NCI-H128 (cell line): ENCODE measurements around the gene KRTAP29-1.
"Not testable (repeated sequence)": the region's sequence is repeated elsewhere in the genome, so short reads cannot be mapped to it uniquely, and the experiment has no call there.

Experiments used
- DNase-seq: peaks from one replicate; lab custom pipeline; 2025; ENCODE audit not compliant: unreplicated experiment; lab: John Stamatoyannopoulos, UW

The KRTAP29-1 gene

DNA sequence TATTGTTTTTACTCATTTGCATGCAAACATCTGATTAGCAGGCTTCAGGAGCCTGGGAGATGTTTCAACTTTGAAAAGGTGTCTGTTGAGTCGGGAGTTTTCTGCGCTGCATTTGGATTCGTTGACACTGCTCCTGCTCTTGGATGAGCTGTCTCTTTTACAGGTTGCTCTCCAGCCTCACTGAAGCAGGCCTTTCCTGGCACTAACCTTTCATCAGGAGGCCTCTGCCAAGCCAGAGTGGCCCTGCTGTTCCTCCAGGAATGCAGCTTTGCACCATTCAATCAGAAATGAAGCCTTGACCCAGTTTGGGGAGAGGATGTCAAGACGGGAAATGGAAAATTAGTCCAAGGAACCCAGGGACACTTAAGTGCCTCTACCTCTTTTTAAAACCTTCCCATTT, 330 bp upstream of the KRTAP29-1 start:
- DNase-seq = no peak

DNA sequence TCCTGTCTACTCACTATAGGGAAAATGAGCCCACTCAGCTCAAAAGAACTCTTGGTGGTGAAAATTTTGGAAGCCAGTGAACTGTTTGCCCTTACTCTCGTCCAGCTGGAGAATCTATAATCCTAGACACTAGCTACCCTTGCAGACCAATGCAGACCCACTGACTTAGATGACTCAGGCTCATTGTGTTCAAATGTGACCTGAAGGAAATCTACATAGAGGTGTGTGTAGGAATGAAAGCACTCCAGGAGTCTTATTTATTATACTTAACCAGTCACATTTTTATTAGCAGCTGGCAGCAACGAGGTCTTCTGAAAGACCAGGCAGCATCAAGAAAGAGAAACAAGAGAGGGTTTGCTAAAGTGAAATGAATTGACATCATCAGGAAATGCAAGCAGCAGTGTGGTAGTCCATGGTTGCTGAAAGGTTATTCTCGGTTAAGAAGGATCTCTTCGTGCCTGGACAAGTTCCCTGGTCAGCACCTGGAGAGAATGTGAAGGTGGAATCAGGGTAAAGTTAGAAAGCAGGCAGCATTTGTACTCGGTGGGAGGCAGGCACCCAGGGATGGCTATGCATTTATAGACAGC, 1.4 kb downstream of the KRTAP29-1 start:
- DNase-seq = no peak

DNA sequence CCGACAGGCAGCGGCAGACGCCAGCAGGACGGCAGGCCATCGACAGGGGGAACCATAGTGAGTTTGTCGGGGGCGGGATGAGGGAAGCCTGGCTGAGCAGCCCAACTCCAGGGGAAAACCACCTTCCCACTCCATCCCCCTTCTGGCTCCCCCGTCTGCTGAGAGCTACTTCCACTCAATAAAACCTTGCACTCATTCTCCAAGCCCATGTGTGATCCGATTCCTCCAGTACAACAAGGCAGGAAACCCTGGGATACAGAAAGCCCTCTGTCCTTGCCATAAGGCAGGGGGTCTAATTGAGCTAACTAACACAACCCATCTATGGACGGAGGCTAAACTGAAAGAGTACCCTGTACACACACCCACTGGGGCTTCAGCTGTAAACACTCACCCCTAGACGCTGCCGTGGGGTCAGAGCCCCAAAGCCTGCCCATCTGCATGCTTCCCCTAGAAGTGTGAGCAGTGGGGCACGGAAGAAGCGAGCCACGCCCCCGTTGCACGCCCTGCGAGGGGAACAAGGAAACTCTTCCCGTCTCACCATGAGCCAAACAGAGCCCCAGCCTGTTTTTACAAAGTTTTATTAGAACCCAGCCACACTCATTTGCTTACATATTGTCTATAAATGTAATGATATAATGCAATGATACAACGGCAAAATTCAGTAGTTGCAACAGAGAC, 4.1 kb downstream of the KRTAP29-1 start:
- DNase-seq = no peak

DNA sequence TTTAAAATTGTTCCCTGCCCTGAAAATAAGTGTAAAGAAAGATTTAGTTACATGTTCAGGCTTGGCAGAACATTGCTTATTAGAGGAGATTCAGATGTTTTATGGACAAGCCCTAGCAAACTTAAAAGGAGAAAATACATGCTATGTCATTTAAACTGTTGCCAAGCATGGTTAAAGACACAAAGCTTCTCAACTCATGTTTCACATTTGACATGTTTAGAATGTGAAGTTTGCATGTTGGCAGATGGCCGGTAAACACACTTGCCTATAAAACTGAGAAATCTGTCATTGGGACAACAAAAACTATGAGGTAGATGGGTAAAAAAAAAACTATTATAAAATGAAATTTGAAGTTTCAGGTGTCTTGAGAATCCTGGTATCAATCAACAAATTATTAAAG, 5.8 kb downstream of the KRTAP29-1 start:
- no peak for DNase-seq

DNA sequence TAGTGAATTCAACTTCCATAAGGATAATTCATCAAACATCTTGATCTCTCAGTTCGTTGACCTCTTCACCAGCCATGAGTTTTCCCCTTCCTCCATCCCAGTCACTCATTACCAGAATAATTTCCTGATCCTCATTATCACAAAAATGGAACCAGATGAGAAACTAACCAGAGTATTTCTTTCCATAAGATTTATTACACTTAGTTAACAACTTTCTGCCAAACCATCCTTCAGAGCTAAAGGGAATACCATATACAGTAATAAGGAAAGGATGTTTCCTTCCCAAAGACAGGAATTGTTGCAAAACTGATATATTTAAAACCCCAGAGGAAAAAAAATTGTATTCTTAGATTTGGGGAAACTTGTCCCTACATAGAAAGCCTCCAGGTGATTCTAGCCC, 8.6 kb downstream of the KRTAP29-1 start:
- DNase-seq = no peak

DNA sequence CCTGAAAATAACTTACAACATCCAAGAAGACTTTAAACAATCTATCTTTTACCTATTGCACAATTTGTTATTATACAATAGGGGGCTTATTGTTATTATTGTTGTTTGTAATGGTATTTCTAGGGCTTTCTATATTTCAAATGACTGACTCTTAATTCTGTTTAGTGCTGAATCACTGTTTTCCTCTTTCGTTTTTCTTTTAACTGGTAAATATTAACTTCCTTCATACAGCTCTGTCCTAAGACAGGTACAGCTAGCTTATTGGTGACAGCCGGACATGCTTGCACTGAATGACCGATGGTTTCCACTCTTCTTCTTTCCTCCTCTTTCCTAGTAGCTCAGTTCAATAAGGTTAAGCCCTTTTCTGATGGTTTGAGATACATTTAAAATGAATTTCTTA, 15.6 kb downstream of the KRTAP29-1 start:
- DNase-seq = no peak

DNA sequence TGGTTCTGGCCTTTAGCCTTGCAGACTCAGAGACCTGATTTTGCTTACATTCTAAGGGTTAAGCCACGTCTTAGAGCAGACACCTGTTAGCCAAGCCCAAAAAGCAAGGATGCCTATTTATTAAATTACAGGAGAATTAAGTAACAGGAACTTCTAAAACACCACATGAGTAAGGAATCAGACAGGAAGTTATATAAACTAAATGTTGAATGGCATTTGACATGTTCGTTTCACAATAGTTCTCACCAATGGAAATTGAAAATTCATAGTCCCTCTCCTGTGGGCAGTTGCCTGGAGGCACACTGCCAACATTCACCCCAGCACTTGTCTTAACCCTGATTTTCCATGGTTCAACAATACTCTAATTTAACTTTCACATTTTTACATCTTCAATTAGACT, 18.1 kb downstream of the KRTAP29-1 start:
- no peak for DNase-seq

DNA sequence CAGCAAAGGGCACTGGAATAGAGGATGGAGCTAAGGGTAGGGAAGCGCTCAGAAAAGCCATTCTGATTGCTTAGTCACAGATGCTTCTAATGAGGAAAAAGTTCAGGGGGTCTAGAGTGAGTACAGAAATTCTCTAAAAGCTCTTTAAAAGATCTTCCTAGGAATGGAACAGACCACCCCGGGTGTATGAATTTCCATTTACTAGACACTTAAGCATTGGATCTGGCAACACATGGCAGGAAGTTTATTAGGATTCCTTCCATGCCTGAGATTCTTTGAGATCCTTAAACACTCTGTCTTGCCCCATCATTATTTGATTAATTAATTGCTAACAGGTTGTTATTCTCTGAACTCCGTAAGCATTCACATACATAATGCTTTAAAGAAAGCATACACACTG, 18.6 kb downstream of the KRTAP29-1 start:
- DNase-seq = no peak

DNA sequence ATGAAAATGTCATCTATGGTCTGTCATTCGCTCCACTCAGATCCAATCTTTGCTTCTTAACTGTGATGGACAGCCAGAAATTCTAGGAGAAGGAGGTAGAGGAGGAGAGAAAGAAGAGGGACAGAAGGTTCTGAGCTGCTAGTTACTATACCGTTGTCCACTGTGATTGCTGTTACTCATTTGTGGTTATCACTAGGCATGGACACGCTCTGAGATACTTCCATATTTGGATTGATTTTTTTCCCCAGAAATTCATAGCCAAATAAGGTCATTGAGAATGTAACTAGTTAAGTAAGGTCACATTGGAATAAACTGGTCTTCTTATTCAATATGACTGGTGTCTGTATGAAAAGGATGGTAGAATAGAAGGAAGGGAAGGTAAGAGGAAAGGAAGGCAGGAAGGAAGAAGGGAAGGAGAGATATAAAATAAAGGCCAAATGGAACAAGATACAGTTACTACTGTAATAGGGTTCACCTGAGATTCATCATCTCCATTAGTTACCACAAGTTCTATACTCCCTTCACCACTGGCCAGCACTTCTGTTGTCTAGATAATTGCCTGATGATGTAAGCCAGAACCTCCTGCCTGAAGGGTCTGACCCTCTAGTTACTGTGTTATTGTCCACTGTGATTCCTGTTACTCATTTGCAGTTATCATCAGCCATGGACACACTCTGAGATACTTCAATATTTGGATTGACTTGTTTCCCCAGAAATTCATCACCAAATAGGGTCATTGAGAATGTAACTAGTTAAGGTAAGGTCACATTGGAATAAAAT, 24.3 kb downstream of the KRTAP29-1 start:
- no peak for DNase-seq

DNA sequence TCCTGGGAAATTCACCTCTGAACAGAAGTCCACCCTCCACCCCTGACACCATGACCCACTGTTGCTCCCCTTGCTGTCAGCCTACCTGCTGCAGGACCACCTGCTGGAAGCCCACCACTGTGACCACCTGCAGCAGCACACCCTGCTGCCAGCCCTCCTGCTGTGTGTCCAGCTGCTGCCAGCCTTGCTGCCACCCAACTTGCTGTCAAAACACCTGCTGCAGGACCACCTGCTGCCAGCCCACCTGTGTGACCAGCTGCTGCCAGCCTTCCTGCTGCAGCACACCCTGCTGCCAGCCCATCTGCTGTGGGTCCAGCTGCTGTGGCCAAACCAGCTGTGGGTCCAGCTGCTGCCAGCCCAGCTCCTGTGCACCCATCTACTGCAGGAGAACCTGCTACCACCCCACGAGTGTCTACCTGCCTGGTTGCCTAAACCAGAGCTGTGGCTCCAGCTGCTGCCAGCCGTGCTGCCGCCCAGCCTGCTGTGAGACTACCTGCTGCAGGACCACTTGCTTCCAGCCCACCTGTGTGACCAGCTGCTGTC, 26.9 kb downstream of the KRTAP29-1 start, which contains the start of gene KRTAP9-7:
Gene KRTAP9-7 (plus strand): TSS at position 51 of the 543 bp plus-strand sequence. CDS start 0 bp downstream, at position 51.
- DNase-seq = not testable (repeated sequence)

DNA sequence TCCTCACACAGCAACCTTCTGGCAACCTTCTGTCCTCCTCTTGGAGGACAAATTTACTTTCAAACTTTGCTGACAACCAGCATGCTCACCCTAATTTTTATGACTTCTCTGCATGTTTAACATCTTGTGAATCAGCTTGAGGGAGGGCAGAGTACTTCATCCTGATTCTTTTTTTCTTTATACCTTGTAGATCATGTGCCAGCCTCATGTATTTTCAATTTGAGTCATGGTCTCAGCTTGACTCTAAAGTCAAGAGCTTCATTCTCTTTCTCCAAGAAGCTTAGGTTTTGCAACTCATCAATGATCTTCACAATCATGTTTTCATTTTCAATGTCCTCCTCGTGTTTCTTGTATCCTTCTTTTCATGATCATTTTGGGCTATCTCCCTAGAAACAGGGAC, 30.8 kb downstream of the KRTAP29-1 start:
- no peak for DNase-seq

DNA sequence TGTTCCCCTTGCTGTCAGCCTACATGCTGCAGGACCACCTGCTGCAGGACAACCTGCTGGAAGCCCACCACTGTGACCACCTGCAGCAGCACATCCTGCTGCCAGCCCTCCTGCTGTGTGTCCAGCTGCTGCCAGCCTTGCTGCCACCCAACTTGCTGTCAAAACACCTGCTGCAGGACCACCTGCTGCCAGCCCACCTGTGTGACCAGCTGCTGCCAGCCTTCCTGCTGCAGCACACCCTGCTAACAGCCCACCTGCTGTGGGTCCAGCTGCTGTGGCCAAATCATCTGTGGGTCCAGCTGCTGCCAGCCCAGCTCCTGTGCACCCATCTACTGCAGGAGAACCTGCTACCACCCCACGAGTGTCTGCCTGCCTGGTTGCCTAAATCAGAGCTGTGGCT, 31.3 kb downstream of the KRTAP29-1 start:
- DNase-seq = not testable (repeated sequence)

DNA sequence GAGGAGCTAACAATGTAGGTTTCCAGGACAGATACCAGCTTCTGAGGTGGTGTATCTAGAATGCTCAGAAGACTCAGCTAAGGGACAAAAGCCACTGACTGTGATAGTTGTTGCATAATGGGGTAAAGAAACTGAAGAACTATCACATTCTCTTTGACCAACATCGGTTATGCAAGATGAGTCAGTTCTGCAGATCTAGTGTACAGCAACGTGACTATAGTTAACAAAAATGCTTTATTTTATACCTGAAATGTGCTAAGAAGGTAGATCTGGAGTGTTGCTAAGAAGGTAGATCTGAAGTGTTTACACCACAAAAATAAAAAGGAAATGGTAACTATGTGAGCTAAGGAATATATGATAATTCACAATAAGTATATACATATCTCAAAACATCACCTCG, 34.9 kb downstream of the KRTAP29-1 start:
- no peak for DNase-seq

DNA sequence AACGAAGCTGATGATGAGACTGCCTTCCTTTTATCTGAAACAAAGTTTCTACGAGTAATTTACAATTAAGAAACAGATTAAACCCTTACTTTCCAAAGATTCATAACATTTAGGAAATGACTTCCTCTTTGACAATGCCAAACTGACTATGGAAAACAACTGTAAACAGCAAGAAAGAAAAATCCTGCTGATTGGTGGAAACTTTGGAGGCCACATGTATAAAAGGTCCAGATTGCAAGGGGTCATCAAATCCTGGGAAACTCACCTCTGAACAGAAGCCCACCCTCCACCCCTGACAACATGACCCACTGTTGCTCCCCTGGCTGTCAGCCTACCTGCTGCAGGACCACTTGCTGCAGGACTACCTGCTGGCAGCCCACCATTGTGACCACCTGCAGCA, 37.6 kb downstream of the KRTAP29-1 start, which contains the start of gene KRTAP9-6:
Gene KRTAP9-6 (plus strand): TSS at position 301 of the 400 bp plus-strand sequence. CDS start 0 bp downstream, at position 301.
- no peak for DNase-seq

DNA sequence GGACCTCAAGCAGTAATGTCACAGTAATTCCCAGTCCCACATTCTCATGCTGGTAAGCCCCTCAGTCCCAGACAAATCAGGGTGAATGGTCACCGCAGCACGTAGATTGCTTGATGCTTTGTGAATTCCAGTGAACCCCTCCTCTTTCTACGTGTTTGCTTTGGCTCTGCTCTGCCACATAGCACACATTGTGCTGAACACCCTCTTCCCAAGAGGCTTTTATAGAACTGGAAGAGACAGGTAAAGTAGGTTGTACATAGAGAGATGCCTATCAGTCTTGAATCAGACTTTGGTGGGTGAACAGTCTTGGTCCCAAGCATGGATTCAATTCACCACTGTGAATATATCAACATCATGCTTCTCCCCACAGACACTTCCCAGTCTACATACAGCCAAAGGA, 38.1 kb downstream of the KRTAP29-1 start:
- no peak for DNase-seq

DNA sequence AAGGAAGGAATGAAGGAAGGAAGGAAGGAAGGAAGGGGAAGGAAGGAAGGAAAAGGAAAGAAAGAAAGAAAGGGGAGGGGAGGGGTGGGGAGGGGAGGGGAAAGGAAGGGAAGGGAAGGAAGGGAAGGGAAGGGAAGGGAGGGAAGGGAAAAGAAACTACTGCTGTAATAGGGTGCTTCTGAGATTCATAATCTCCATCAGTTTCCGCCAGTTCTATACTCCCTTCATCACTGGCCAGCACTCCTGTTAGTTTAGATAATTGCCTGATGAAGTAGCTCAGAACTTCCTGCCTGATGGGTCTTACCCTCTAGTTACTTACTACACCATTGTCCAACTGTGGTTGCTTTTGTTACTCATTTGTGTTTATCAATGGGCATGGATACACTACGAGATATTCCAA, 39.4 kb downstream of the KRTAP29-1 start:
- DNase-seq = no peak

DNA sequence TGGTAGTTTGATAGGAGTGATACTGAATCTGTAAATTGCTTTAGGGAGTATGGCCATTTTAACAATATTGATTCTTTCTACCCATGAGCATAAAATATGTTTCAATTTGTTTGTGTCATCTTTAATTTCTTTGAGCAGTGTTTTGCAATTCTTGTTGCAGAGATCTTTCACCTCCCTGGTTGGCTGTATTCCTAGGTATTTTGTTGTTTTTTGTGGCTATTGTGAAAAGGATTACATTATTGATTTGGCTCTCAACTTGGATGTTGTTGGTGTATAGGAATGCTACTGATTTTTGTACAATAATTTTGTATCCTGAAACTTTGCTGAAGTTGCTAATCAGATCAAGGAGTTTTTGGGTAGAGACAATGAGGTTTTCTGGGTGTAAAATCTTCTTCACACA, 44.2 kb downstream of the KRTAP29-1 start:
- DNase-seq = no peak

DNA sequence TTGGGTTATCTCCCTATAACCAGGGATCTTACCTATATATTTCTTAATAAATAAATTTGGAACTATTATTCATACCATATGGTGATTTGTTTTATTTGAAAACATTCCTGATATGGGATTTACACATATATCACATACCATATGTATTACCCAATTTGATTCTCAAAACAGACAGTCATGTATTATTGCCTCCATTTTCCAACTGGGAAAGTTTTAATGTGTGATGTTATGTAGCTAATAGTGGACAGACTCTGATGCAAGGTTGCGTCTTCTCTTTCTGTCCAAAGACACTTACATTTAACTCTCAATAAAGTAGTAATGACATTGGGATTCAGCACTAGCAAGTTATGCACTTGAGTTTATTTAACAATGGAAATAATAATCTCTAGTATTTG, 46.4 kb downstream of the KRTAP29-1 start:
- DNase-seq = no peak

DNA sequence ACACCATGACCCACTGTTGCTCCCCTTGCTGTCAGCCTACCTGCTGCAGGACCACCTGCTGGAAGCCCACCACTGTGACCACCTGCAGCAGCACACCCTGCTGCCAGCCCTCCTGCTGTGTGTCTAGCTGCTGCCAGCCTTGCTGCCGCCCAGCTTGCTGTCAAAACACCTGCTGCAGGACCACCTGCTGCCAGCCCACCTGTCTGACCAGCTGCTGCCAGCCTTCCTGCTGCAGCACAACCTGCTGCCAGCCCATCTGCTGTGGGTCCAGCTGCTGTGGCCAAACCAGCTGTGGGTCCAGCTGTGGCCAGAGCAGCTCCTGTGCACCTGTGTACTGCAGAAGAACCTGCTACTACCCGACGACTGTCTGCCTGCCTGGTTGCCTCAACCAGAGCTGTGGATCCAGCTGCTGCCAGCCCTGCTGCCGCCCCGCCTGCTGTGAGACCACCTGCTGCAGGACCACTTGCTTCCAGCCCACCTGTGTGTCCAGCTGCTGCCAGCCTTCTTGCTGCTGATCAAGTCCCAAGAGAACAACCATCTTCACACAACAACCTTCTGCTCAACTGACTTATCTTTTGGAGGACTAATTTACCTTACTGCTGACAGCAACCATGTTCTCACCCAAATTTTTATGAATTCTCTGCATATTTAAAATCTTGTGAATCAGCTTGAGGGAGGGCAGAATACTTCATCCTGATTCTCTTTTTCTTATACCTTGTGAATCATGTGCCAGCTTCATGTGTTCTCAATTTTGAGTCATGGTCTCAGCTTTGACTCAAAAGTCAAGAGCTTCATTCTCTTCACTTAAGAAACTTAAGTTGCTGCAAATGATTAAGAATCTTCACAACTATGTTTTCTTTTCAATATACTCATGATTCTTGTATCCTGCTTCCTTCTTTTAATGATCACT, 47.0 kb downstream of the KRTAP29-1 start, which contains the start of gene KRTAP9-9:
Gene KRTAP9-9 (plus strand): TSS at position 4 of the 910 bp plus-strand sequence.
- DNase-seq = not testable (repeated sequence)

DNA sequence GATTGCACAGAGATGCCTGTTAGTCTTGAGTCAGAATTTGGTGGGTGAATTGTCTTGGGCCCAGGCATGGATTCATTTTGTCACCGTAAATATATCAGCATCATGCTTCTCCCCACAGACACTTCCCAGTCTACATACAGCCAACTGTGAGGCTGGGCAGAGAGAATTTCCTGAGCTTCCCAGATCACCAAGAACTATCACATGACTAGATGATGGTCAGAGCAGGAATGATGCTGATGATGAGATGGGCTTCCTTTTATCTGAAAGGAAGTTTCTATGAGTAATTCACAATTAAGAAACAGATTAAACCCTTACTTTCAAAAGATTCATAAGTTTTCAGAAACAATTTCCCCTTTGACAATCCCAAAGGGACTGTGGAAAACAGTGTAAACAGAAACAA, 47.8 kb downstream of the KRTAP29-1 start:
- no peak for DNase-seq
